LNCaP clone FGC (cell line): Measurements from ENCODE around the gene SEMA3D.

Experiments
- DNase-seq: peaks from one replicate; pipeline ENCODE4 v3.0.0-alpha.2; 2011; ENCODE audit warnings: low read depth
- H3K4me3 ChIP-seq: 2 replicates; pipeline ENCODE4 v1.5.1; 2011; ENCODE audit warnings: mild to moderate bottlenecking, low read depth, low read length, control low read depth
- TF ChIP-seq, protein P1 (sequence below): IDR thresholded peaks from 2 replicates; pipeline ENCODE4 v1.5.1; 2012; ENCODE audit warnings: mild to moderate bottlenecking; ENCODE audit not compliant: control insufficient read depth, insufficient read depth; ENCODE audit errors: extremely low read depth

Gene SEMA3D

DNA sequence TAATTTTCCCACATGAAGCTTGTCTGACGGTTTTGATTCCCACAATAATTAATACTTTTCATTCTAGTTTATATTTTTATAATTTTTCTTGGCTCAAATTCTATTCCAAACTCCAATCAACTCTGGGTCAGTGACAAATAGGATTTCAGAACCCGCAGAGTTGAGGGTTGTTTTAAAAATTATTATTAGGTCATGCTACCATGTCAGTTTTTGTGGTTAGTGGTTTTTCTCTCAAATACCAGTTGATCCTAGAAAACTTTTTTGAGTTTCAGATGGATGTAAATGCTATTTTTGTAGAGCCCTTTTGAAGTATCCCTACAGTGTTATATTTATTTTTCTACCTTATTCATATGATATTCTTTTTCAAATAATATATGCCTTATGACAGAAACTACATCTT is 237.4 kb downstream of the SEMA3D start:
- no peak for DNase-seq
- no peak overlapping the region for H3K4me3 ChIP-seq
- TF ChIP-seq, protein P1, sequence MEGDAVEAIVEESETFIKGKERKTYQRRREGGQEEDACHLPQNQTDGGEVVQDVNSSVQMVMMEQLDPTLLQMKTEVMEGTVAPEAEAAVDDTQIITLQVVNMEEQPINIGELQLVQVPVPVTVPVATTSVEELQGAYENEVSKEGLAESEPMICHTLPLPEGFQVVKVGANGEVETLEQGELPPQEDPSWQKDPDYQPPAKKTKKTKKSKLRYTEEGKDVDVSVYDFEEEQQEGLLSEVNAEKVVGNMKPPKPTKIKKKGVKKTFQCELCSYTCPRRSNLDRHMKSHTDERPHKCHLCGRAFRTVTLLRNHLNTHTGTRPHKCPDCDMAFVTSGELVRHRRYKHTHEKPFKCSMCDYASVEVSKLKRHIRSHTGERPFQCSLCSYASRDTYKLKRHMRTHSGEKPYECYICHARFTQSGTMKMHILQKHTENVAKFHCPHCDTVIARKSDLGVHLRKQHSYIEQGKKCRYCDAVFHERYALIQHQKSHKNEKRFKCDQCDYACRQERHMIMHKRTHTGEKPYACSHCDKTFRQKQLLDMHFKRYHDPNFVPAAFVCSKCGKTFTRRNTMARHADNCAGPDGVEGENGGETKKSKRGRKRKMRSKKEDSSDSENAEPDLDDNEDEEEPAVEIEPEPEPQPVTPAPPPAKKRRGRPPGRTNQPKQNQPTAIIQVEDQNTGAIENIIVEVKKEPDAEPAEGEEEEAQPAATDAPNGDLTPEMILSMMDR, result no peak

DNA sequence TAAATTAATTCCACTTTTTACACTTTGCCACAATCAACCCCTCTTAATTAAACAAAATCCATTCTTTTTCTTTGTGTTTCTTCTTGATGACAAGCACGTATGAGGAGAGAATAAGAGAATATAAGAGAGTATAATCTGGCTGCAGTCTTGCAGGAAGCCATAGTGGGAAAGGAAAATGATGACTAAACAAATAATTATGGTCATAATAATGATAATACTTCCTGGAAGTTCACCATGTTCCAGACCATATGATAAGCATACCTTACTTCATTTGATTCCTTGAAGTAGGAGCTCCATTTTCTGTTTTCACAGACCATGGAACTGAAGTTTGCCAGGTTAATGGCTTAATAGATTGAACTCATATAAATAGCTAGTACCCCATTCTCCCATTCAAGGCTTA is 237.8 kb downstream of the SEMA3D start:
- TF ChIP-seq, protein P1, result no peak
- DNase-seq, result no peak
- H3K4me3 ChIP-seq, result no peak overlapping the region

DNA sequence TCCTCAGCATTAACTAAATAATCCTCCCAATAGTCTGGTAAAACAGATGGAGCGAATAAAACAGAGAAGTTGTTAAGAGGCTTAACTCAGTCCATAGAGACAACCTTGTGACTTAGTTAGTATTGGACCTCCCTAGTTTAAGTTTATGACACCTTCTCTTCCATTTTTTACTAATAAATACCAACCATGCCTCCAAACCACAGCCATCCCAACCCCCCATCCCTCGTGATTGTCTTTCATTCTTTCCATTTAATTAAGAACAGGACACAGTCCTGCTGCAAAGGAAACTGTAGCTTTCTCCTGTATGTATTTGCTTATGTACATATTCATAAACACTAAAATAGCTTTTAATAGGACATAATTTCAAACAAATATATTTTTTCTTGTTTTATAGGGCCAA is 238.2 kb downstream of the SEMA3D start:
- TF ChIP-seq, protein P1, result no peak
- H3K4me3 ChIP-seq, result no peak overlapping the region
- no peak for DNase-seq

DNA sequence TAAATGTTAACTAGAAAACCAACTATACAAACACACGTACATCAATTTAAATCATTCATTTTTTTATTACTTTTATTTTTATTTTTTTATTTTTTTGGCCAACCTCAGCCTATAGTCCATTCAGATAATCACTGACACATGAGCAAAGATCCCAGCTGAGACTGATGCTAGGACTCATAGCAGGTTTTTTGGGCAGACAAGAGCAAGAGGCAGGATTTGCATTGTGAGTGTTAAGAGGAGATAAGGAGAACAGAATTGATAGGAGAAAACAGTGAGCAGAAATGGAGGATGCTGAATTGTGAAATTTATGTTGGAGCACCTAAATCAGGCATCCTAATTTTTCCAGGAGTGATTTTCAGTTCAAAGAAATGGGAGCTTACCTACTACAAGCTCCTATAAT is 240.3 kb downstream of the SEMA3D start:
- DNase-seq, result no peak
- no peak overlapping the region for H3K4me3 ChIP-seq
- TF ChIP-seq, protein P1, result no peak
